OCI-LY7 (cell line): Measurements from ENCODE around the gene TMEM223. TPM values are rescaled to one million over a fixed set of nuclear protein-coding genes. Genes with fewer than 3 reads are reported as not detected.
"Not testable (repeated sequence)": the region's sequence is repeated elsewhere in the genome, so short reads cannot be mapped to it uniquely, and the experiment has no call there.

Experiments
- BruUV-seq: library from RNA; stranded (reverse); fragments of 400-500 nt; replicated peaks from 2 replicates; lab custom pipeline; 2021; lab: Mats Ljungman, UMichigan
- CTCF ChIA-PET: fragments of 300-600 bp; sonication (Branson Sonifier 250); formaldehyde crosslinking; loops from one replicate; lab custom pipeline; 2022; ENCODE audit warnings: antibody characterized with exemption; ENCODE audit not compliant: unreplicated experiment; lab: Charles Lee
- POLR2A ChIA-PET: fragments of 300-600 bp; sonication (Branson Sonifier 250); formaldehyde crosslinking; loops from one replicate; lab custom pipeline; 2022; ENCODE audit warnings: antibody characterized with exemption; lab: Charles Lee
- DNase-seq: peaks from one replicate; pipeline ENCODE4 v3.0.0-alpha.2; 2015; ENCODE audit warnings: low spot score
- H2AFZ ChIP-seq: fragments of 200-600 bp; sonication (generic), shearing (Covaris generic); 2 replicates; pipeline ENCODE4 v1.6.1; 2014; ENCODE audit warnings: mild to moderate bottlenecking, antibody characterized with exemption, low read length, moderate library complexity
- H3K27ac ChIP-seq: fragments of 200-600 bp; sonication (generic); 2 replicates; pipeline ENCODE4 v1.5.1; 2014; ENCODE audit warnings: mixed run types, low read depth, mild to moderate bottlenecking, moderate library complexity, low read length, inconsistent platforms; ENCODE audit not compliant: poor library complexity, severe bottlenecking
- H3K36me3 ChIP-seq: fragments of 200-600 bp; sonication (generic); 2 replicates; pipeline ENCODE4 v1.6.1; 2014; ENCODE audit warnings: mild to moderate bottlenecking, antibody characterized with exemption, low read length, moderate library complexity, mixed read lengths; ENCODE audit not compliant: insufficient read depth
- H3K4me1 ChIP-seq: fragments of 200-600 bp; sonication (generic); 2 replicates; pipeline ENCODE4 v1.5.1; 2014; ENCODE audit warnings: mild to moderate bottlenecking, low read length; ENCODE audit not compliant: insufficient read depth, poor library complexity, severe bottlenecking
- H3K4me2 ChIP-seq: fragments of 200-600 bp; sonication (generic); 2 replicates; pipeline ENCODE4 v1.6.1; 2014; ENCODE audit warnings: mild to moderate bottlenecking, low read length
- H3K4me3 ChIP-seq: fragments of 200-600 bp; sonication (generic); 2 replicates; pipeline ENCODE4 v1.5.1; 2014; ENCODE audit warnings: mild to moderate bottlenecking, low read depth, low read length; ENCODE audit not compliant: poor library complexity, severe bottlenecking
- H3K79me2 ChIP-seq: fragments of 200-600 bp; sonication (generic); 2 replicates; pipeline ENCODE4 v1.6.1; 2016; ENCODE audit warnings: low read depth, mild to moderate bottlenecking, low read length, moderate library complexity, mixed read lengths; ENCODE audit not compliant: insufficient read depth
- H3K9me2 ChIP-seq: fragments of 200-600 bp; sonication (generic); 2 replicates; pipeline ENCODE4 v1.6.1; 2016; ENCODE audit warnings: mild to moderate bottlenecking, low read length, mixed read lengths; ENCODE audit not compliant: insufficient read depth
- H3K9me3 ChIP-seq: fragments of 200-600 bp; sonication (generic); 2 replicates; pipeline ENCODE4 v1.6.1; 2014; ENCODE audit warnings: mild to moderate bottlenecking, mixed run types, low read length, mixed read lengths
- H4K20me1 ChIP-seq: fragments of 200-600 bp; sonication (generic); 2 replicates; pipeline ENCODE4 v1.6.1; 2014; ENCODE audit warnings: mild to moderate bottlenecking, antibody characterized with exemption, low read length, moderate library complexity, mixed read lengths; ENCODE audit not compliant: insufficient read depth
- CTCF ChIP-seq: fragments of 200-600 bp; sonication (generic); conservative IDR thresholded peaks from 2 replicates; pipeline ENCODE4 v1.5.1; 2014; ENCODE audit warnings: mild to moderate bottlenecking, antibody characterized with exemption, low read length, moderate library complexity, mixed read lengths
- EZH2phosphoT487 ChIP-seq: fragments of 200-600 bp; sonication (generic); IDR thresholded peaks from 2 replicates; pipeline ENCODE4 v1.6.1; 2018; ENCODE audit warnings: low read depth, borderline replicate concordance, mild to moderate bottlenecking, mixed run types, antibody characterized with exemption, low read length, moderate library complexity, mixed read lengths
- intact Hi-C: fragments of 100-400 bp; cut with micrococcal nuclease; formaldehyde crosslinking; loops from one replicate; pipeline ENCODE4 v1.10.0; 2022; ENCODE audit not compliant: unreplicated experiment
- microRNA-seq: library from miRNA; unstranded; fragments of <30 nt; microRNA quantifications from one replicate; pipeline ENCODE4 v1.2.0, GENCODE V29; 2022; ENCODE audit warnings: borderline replicate concordance
- small RNA-seq: library from RNA; depleted of rRNA; stranded (forward); fragments of <200 nt; gene quantifications from one replicate; pipeline ENCODE3, GENCODE V24; 2014
- total RNA-seq, 2 experiments: library from RNA; depleted of rRNA in 1 of 2; stranded (reverse); fragments of >200 nt in 1 of 2; shearing (Covaris generic) in 1 of 2; gene quantifications; 2 replicates each; pipeline ENCODE4 v1.2.3, GENCODE V29; 2014 to 2022

Gene TMEM223
- total RNA-seq, 2 experiments from 2014 or later = 24.4 to 42.9 TPM

GRCh38 chr11:62752177-62752785, 39.5 kb downstream of the TMEM223 start:
- Histone ChIP-seq H3K9me2 (no peaks in the 10 kb centered on the region), H3K27ac (no peak overlapping the region), H3K4me2 (no peak overlapping the region), H3K4me1 (peaks cover 25% of the 10 kb centered on the region), H3K36me3 (no peaks in the 10 kb centered on the region), H3K4me3 (no peak overlapping the region), H2AFZ (no peak overlapping the region), H3K9me3 (no peaks in the 10 kb centered on the region), H4K20me1 (no peaks in the 10 kb centered on the region), H3K79me2 (no peaks in the 10 kb centered on the region)
- intact Hi-C loops = no loop called here
- no TSS peak for BruUV-seq
- ChIA-PET POLR2A (interaction anchor here (1.2 kb wide), 1 partner anchor 9 kb away, joined by 5 read pairs; the partner anchor contains the start of gene POLR2G), CTCF (no interaction called here)
- no peak for DNase-seq
- TF ChIP-seq CTCF (no peak), EZH2phosphoT487 (no peak)

GRCh38 chr11:62749931-62750330, 41.9 kb downstream of the TMEM223 start:
- H3K36me3 ChIP-seq, H3K9me3 ChIP-seq, DNase-seq, H3K9me2 ChIP-seq, H4K20me1 ChIP-seq, intact Hi-C loops, H3K4me2 ChIP-seq, H3K4me3 ChIP-seq, H3K79me2 ChIP-seq, H2AFZ ChIP-seq, CTCF ChIA-PET, H3K27ac ChIP-seq, BruUV-seq: not testable (repeated sequence)
- H3K4me1 ChIP-seq = peaks cover 26% of the 10 kb centered on the region
- POLR2A ChIA-PET = interaction anchor here (0.6 to 0.7 kb wide), 3 partner anchors 47 to 846 kb away, joined by 3 to 4 read pairs (median 3); no protein-coding TSS in a partner anchor

GRCh38 chr11:62747475-62748160, 44.2 kb downstream of the TMEM223 start:
- H3K9me2 ChIP-seq = no peaks in the 10 kb centered on the region
- H3K4me3 ChIP-seq = no peak overlapping the region
- intact Hi-C loops = no loop called here
- no peaks in the 10 kb centered on the region for H4K20me1 ChIP-seq
- no peaks in the 10 kb centered on the region for H3K9me3 ChIP-seq
- ChIA-PET CTCF (no interaction called here), POLR2A (interaction anchor here (1.1 to 2.2 kb wide), 2 partner anchors 14 to 20 kb away, joined by 3 to 9 read pairs; partner anchors contain the start of genes HNRNPUL2 and POLR2G)
- TF ChIP-seq EZH2phosphoT487 (no peak), CTCF (no peak)
- H3K4me1 ChIP-seq = peaks cover 13% of the 10 kb centered on the region
- no peaks in the 10 kb centered on the region for H3K36me3 ChIP-seq
- H3K27ac ChIP-seq = no peak overlapping the region
- H3K4me2 ChIP-seq = peak overlapping the region; percentile 39
- DNase-seq = no peak
- no peak overlapping the region for H2AFZ ChIP-seq
- BruUV-seq = no TSS peak
- no peaks in the 10 kb centered on the region for H3K79me2 ChIP-seq

Small RNA genes within 50 kb of the gene (microRNA-seq; reads per million reads assigned to microRNA genes)
- not detected for gene MIR6514
- gene MIR6748 = not detected

Small RNA genes within 50 kb of the gene (small RNA-seq; reads per million reads assigned to genes)
- gene MIR6514 (not detected), gene RNU6-118P (not detected)

Other genes starting within 250 kb of the TMEM223 start
Only the 30 nearest of the 31 such genes appear.
- 2,328 and 2,651 TPM in 2 replicates for gene EEF1G, start 218.1 kb downstream of the TMEM223 start, total RNA-seq (2014; rRNA removed; shearing (Covaris generic))
- 1,778 and 1,903 TPM in 2 replicates for gene EEF1G, start 218.1 kb downstream of the TMEM223 start, total RNA-seq (2022)
- gene TUT1, start 200.5 kb downstream of the TMEM223 start, total RNA-seq (2014; rRNA removed; shearing (Covaris generic)) = 15.6 and 22.5 TPM in 2 replicates
- 38.2 and 40.4 TPM in 2 replicates for gene TUT1, start 200.5 kb downstream of the TMEM223 start, total RNA-seq (2022)
- 130 and 133 TPM in 2 replicates for gene MTA2, start 190.1 kb downstream of the TMEM223 start, total RNA-seq (2014; rRNA removed; shearing (Covaris generic))
- gene MTA2, start 190.1 kb downstream of the TMEM223 start, total RNA-seq (2022) = 162 and 174 TPM in 2 replicates
- 41.2 and 52.8 TPM in 2 replicates for gene EML3, start 179.2 kb downstream of the TMEM223 start, total RNA-seq (2014; rRNA removed; shearing (Covaris generic))
- 81.6 and 92.6 TPM in 2 replicates for gene EML3, start 179.2 kb downstream of the TMEM223 start, total RNA-seq (2022)
- 0.69 and 1.1 TPM in 2 replicates for gene ROM1, start 178.7 kb downstream of the TMEM223 start, total RNA-seq (2014; rRNA removed; shearing (Covaris generic))
- 1.2 and 2.5 TPM in 2 replicates for gene ROM1, start 178.7 kb downstream of the TMEM223 start, total RNA-seq (2022)
- 55.8 and 74.3 TPM in 2 replicates for gene B3GAT3, start 170.0 kb downstream of the TMEM223 start, total RNA-seq (2014; rRNA removed; shearing (Covaris generic))
- 66.2 and 71.3 TPM in 2 replicates for gene B3GAT3, start 170.0 kb downstream of the TMEM223 start, total RNA-seq (2022)
- 91.4 and 108 TPM in 2 replicates for gene GANAB, start 145.4 kb downstream of the TMEM223 start, total RNA-seq (2014; rRNA removed; shearing (Covaris generic))
- 205 and 217 TPM in 2 replicates for gene GANAB, start 145.4 kb downstream of the TMEM223 start, total RNA-seq (2022)
- gene INTS5, start 138.7 kb downstream of the TMEM223 start, total RNA-seq (2014; rRNA removed; shearing (Covaris generic)) = 22.5 and 25.5 TPM in 2 replicates
- 22.1 and 25.1 TPM in 2 replicates for gene INTS5, start 138.7 kb downstream of the TMEM223 start, total RNA-seq (2022)
- 148 and 194 TPM in 2 replicates for gene C11orf98, start 126.8 kb downstream of the TMEM223 start, total RNA-seq (2014; rRNA removed; shearing (Covaris generic))
- gene C11orf98, start 126.8 kb downstream of the TMEM223 start, total RNA-seq (2022) = 84.4 and 105 TPM in 2 replicates
- gene CSKMT, start 126.7 kb downstream of the TMEM223 start, total RNA-seq (2014; rRNA removed; shearing (Covaris generic)) = 88.4 and 90.8 TPM in 2 replicates
- gene CSKMT, start 126.7 kb downstream of the TMEM223 start, total RNA-seq (2022) = 52.6 and 80.1 TPM in 2 replicates
- 40.0 and 40.3 TPM in 2 replicates for gene UQCC3, start 120.3 kb downstream of the TMEM223 start, total RNA-seq (2014; rRNA removed; shearing (Covaris generic))
- 13.1 and 15.5 TPM in 2 replicates for gene UQCC3, start 120.3 kb downstream of the TMEM223 start, total RNA-seq (2022)
- gene LBHD1, start 119.7 kb downstream of the TMEM223 start, total RNA-seq (2014; rRNA removed; shearing (Covaris generic)) = 7.1 and 9.3 TPM in 2 replicates
- 22.3 and 22.8 TPM in 2 replicates for gene LBHD1, start 119.7 kb downstream of the TMEM223 start, total RNA-seq (2022)
- gene UBXN1, start 112.9 kb downstream of the TMEM223 start, total RNA-seq (2014; rRNA removed; shearing (Covaris generic)) = 101 and 123 TPM in 2 replicates
- gene UBXN1, start 112.9 kb downstream of the TMEM223 start, total RNA-seq (2022) = 129 and 140 TPM in 2 replicates
- 0.79 and 1.3 TPM in 2 replicates for gene LRRN4CL, start 102.5 kb downstream of the TMEM223 start, total RNA-seq (2014; rRNA removed; shearing (Covaris generic))
- 0.65 TPM in 2 replicates for gene LRRN4CL, start 102.5 kb downstream of the TMEM223 start, total RNA-seq (2022)
- gene BSCL2, start 84.6 kb downstream of the TMEM223 start, total RNA-seq (2014; rRNA removed; shearing (Covaris generic)) = 20.7 and 21.6 TPM in 2 replicates
- 46.2 and 46.7 TPM in 2 replicates for gene BSCL2, start 84.6 kb downstream of the TMEM223 start, total RNA-seq (2022)
- not detected in 2 replicates for gene GNG3, start 84.3 kb downstream of the TMEM223 start, total RNA-seq (2014; rRNA removed; shearing (Covaris generic))
- not detected in 2 replicates for gene GNG3, start 84.3 kb downstream of the TMEM223 start, total RNA-seq (2022)
- gene HNRNPUL2, start 64.5 kb downstream of the TMEM223 start, total RNA-seq (2014; rRNA removed; shearing (Covaris generic)) = 8.3 and 19.2 TPM in 2 replicates
- 59.2 and 64.4 TPM in 2 replicates for gene HNRNPUL2, start 64.5 kb downstream of the TMEM223 start, total RNA-seq (2022)
- gene TTC9C, start 63.5 kb downstream of the TMEM223 start, total RNA-seq (2014; rRNA removed; shearing (Covaris generic)) = 36.7 and 51.7 TPM in 2 replicates
- gene TTC9C, start 63.5 kb downstream of the TMEM223 start, total RNA-seq (2022) = 70.2 and 75.1 TPM in 2 replicates
- gene ZBTB3, start 37.8 kb downstream of the TMEM223 start, total RNA-seq (2014; rRNA removed; shearing (Covaris generic)) = 11.1 and 11.8 TPM in 2 replicates
- 10.7 and 11.3 TPM in 2 replicates for gene ZBTB3, start 37.8 kb downstream of the TMEM223 start, total RNA-seq (2022)
- gene POLR2G, start 30.4 kb downstream of the TMEM223 start, total RNA-seq (2014; rRNA removed; shearing (Covaris generic)) = 108 and 118 TPM in 2 replicates
- 115 and 118 TPM in 2 replicates for gene POLR2G, start 30.4 kb downstream of the TMEM223 start, total RNA-seq (2022)
- gene TAF6L, start 20.6 kb downstream of the TMEM223 start, total RNA-seq (2014; rRNA removed; shearing (Covaris generic)) = 23.7 and 26.1 TPM in 2 replicates
- 24.1 and 29.9 TPM in 2 replicates for gene TAF6L, start 20.6 kb downstream of the TMEM223 start, total RNA-seq (2022)
- 22.8 and 33.1 TPM in 2 replicates for gene TMEM179B, start 4.6 kb downstream of the TMEM223 start, total RNA-seq (2014; rRNA removed; shearing (Covaris generic))
- 18.6 and 21.5 TPM in 2 replicates for gene TMEM179B, start 4.6 kb downstream of the TMEM223 start, total RNA-seq (2022)
- 35.1 and 53.3 TPM in 2 replicates for gene NXF1, start 13.4 kb upstream of the TMEM223 start, total RNA-seq (2014; rRNA removed; shearing (Covaris generic))
- gene NXF1, start 13.4 kb upstream of the TMEM223 start, total RNA-seq (2022) = 50.5 and 62.0 TPM in 2 replicates
- gene STX5, start 40.0 kb upstream of the TMEM223 start, total RNA-seq (2014; rRNA removed; shearing (Covaris generic)) = 21.7 and 30.6 TPM in 2 replicates
- gene STX5, start 40.0 kb upstream of the TMEM223 start, total RNA-seq (2022) = 41.0 and 47.5 TPM in 2 replicates
- gene TEX54, start 40.8 kb upstream of the TMEM223 start, total RNA-seq (2014; rRNA removed; shearing (Covaris generic)) = 1.0 TPM in 1 of 2 replicates, not detected in the other
- 0.89 TPM in 1 of 2 replicates, not detected in the other for gene TEX54, start 40.8 kb upstream of the TMEM223 start, total RNA-seq (2022)
- gene WDR74, start 47.6 kb upstream of the TMEM223 start, total RNA-seq (2014; rRNA removed; shearing (Covaris generic)) = 139 and 169 TPM in 2 replicates
- gene WDR74, start 47.6 kb upstream of the TMEM223 start, total RNA-seq (2022) = 85.0 and 98.4 TPM in 2 replicates
- 289 and 291 TPM in 2 replicates for gene SLC3A2, start 88.9 kb upstream of the TMEM223 start, total RNA-seq (2014; rRNA removed; shearing (Covaris generic))
- 321 and 339 TPM in 2 replicates for gene SLC3A2, start 88.9 kb upstream of the TMEM223 start, total RNA-seq (2022)
- gene CHRM1, start 129.4 kb upstream of the TMEM223 start, total RNA-seq (2014; rRNA removed; shearing (Covaris generic)) = not detected in 2 replicates
- not detected in 2 replicates for gene CHRM1, start 129.4 kb upstream of the TMEM223 start, total RNA-seq (2022)
- not detected in 2 replicates for gene SLC22A6, start 193.0 kb upstream of the TMEM223 start, total RNA-seq (2014; rRNA removed; shearing (Covaris generic))
- not detected in 2 replicates for gene SLC22A6, start 193.0 kb upstream of the TMEM223 start, total RNA-seq (2022)
- not detected in 2 replicates for gene SLC22A8, start 223.8 kb upstream of the TMEM223 start, total RNA-seq (2014; rRNA removed; shearing (Covaris generic))
- not detected in 2 replicates for gene SLC22A8, start 223.8 kb upstream of the TMEM223 start, total RNA-seq (2022)